Bronchial epithelial cell (primary cell): ENCODE results near the gene SENP8. TPM values are rescaled to one million over a fixed set of nuclear protein-coding genes. Genes with fewer than 3 reads are reported as not detected.

Source experiments
- DNase-seq: peaks from one replicate; pipeline ENCODE4 v3.0.0-alpha.2; 2010; ENCODE audit warnings: low read depth
- FAIRE-seq: peaks from 2 replicates; lab custom pipeline; 2011; peaks lifted over from hg19 to GRCh38; lab: Jason Lieb, UNC
- H3K27me3 ChIP-seq: 2 replicates; pipeline ENCODE4 v1.5.1; 2011; ENCODE audit warnings: low read length; ENCODE audit not compliant: control insufficient read depth, insufficient read depth
- H3K36me3 ChIP-seq: 2 replicates; pipeline ENCODE4 v1.5.1; 2011; ENCODE audit warnings: low read length; ENCODE audit not compliant: control insufficient read depth, insufficient read depth
- H3K4me3 ChIP-seq: 2 replicates; pipeline ENCODE4 v1.5.1; 2011; ENCODE audit warnings: mild to moderate bottlenecking, low read depth, low read length, control low read depth
- total RNA-seq: library from RNA; depleted of rRNA; stranded (reverse); fragments of >200 nt; gene quantifications from 2 replicates; pipeline ENCODE4 v1.2.1, GENCODE V29; 2014
- TF ChIP-seq, protein P1 (sequence below): IDR thresholded peaks from 2 replicates; pipeline ENCODE4 v1.5.1; 2011; ENCODE audit warnings: mild to moderate bottlenecking, moderate library complexity, low read length, control low read depth, inconsistent platforms; ENCODE audit not compliant: insufficient read depth, severe bottlenecking

The SENP8 gene
- total RNA-seq, 1 donor from 2014 or later: 1.1 TPM

- H3K36me3 ChIP-seq: no peaks in the 10 kb centered on the region
- DNase-seq: no peak
- no peaks in the 10 kb centered on the region for H3K27me3 ChIP-seq
- FAIRE-seq: no peak
- TF ChIP-seq, protein P1, sequence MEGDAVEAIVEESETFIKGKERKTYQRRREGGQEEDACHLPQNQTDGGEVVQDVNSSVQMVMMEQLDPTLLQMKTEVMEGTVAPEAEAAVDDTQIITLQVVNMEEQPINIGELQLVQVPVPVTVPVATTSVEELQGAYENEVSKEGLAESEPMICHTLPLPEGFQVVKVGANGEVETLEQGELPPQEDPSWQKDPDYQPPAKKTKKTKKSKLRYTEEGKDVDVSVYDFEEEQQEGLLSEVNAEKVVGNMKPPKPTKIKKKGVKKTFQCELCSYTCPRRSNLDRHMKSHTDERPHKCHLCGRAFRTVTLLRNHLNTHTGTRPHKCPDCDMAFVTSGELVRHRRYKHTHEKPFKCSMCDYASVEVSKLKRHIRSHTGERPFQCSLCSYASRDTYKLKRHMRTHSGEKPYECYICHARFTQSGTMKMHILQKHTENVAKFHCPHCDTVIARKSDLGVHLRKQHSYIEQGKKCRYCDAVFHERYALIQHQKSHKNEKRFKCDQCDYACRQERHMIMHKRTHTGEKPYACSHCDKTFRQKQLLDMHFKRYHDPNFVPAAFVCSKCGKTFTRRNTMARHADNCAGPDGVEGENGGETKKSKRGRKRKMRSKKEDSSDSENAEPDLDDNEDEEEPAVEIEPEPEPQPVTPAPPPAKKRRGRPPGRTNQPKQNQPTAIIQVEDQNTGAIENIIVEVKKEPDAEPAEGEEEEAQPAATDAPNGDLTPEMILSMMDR: no peak
- no peak overlapping the region for H3K4me3 ChIP-seq
Observed at GRCh38 chr15:72180761-72181324, 62.6 kb downstream of the SENP8 start.

- FAIRE-seq (no peak), DNase-seq (no peak)
- TF ChIP-seq, protein P1: no peak
- no peak overlapping the region for H3K4me3 ChIP-seq
- H3K36me3 ChIP-seq: no peaks in the 10 kb centered on the region
- no peaks in the 10 kb centered on the region for H3K27me3 ChIP-seq
Observed at GRCh38 chr15:72182244-72182643, 64.0 kb downstream of the SENP8 start.

DNA sequence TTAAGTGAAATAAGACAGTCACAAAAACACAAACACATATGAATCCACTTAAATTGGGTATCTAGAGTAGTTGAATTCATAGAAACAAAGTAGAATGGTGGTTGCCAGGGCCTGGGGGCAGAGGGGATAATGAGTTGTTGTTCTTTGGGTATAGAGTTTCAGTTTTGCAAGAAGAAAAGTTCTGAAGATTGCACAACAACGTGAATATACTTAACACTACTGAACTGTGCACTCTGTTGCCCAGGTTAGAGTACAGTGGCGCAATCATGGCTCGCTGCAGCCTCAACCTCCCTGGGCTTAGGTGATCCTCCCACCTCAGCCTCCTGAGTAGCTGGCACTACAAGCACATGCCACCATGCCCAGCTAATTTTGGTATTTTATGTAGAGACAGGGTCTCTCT lies 64.5 kb downstream of the SENP8 start:
- TF ChIP-seq, protein P1: no peak
- no peak overlapping the region for H3K4me3 ChIP-seq
- no peaks in the 10 kb centered on the region for H3K36me3 ChIP-seq
- peak; percentile 71 for DNase-seq
- no peaks in the 10 kb centered on the region for H3K27me3 ChIP-seq
- FAIRE-seq: peak; percentile 85

DNA sequence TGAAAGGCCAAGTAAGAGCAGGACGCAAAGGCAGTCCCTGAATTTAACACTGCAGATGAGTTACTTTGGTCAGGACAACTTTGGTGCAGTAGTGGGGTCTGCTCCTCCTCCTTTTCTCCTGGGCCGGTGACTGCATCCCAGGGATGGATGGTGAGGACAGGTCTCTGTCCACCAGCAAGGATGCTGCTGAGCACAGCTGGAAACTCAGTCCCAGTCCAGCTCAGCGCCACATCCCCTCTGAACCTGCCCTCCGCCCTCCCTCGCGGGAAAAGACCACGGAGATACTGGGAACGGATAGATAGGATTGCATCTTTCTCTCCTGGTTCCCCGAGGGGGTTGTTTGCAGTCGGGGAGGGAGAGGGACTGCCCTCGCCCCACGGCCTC lies 65.6 kb downstream of the SENP8 start:
- no peak overlapping the region for H3K4me3 ChIP-seq

DNA sequence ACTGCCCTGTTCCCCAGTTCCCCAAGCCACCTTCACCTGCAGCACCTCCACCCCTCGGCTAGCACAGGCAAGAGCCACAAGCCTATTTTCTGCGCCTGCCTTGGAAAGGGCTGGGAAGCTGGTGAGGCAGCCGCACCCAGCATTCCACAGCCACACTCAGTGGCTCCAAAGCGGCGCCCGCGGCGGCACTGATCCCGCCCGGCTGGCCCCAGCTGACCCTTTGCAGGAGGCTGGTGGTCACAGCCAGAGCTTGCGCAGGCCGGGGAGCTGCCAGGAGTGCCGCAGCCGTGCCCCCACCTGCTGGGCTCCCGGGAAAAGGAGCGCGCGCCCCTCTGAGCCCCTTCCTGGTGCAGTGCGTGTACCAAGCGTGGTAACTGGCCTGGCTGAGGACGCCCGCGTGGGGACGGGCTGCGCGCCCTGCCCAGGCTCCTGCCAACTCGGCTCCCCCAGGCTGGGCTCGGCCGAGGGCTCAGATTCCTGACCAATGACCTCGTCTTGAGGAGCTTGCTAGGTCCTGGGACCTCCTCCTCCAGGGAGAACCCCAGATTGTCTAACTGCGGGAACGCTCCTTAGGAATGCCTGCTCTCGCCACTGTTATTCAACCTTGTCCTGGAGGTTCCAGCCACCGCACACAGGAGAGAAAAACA lies 66.1 kb downstream of the SENP8 start:
- FAIRE-seq: no peak
- TF ChIP-seq, protein P1: no peak
- H3K4me3 ChIP-seq: peak overlapping the region; percentile 32
- H3K27me3 ChIP-seq: no peaks in the 10 kb centered on the region
- H3K36me3 ChIP-seq: no peaks in the 10 kb centered on the region
- DNase-seq: no peak

More for the DNA sequence above, 65.6 kb downstream of the SENP8 start:
- TF ChIP-seq, protein P1: no peak
- no peaks in the 10 kb centered on the region for H3K27me3 ChIP-seq
- no peak for FAIRE-seq
- H3K36me3 ChIP-seq: no peaks in the 10 kb centered on the region
- DNase-seq: no peak
